Loucy (cell line): ENCODE data around the gene PEMT.

Experiments
- H2AFZ ChIP-seq: fragments of 200-600 bp; sonication (generic); 2 replicates; pipeline ENCODE4 v1.6.0; 2016; ENCODE audit warnings: antibody characterized with exemption, mild to moderate bottlenecking, low read length, moderate library complexity
- H3F3A ChIP-seq: fragments of 200-600 bp; 2 replicates; pipeline ENCODE4 v1.6.0; 2016; ENCODE audit warnings: antibody characterized with exemption, low read depth, mild to moderate bottlenecking
- H3K27me3 ChIP-seq: fragments of 200-600 bp; sonication (generic); 2 replicates; pipeline ENCODE4 v1.6.1; 2014; ENCODE audit warnings: low read length, mild to moderate bottlenecking; ENCODE audit not compliant: insufficient read depth, poor library complexity, severe bottlenecking
- H3K36me3 ChIP-seq: fragments of 200-600 bp; sonication (generic); 2 replicates; pipeline ENCODE4 v1.6.1; 2016; ENCODE audit warnings: low read length; ENCODE audit not compliant: insufficient read depth
- H3K4me1 ChIP-seq: fragments of 200-600 bp; sonication (generic); 2 replicates; pipeline ENCODE4 v1.5.1; 2014; ENCODE audit warnings: low read length, mild to moderate bottlenecking; ENCODE audit not compliant: insufficient read depth, poor library complexity, severe bottlenecking
- H3K4me2 ChIP-seq: fragments of 200-600 bp; sonication (generic); 2 replicates; pipeline ENCODE4 v1.6.0; 2014; ENCODE audit warnings: antibody characterized with exemption, low read length, low read depth, mild to moderate bottlenecking; ENCODE audit not compliant: poor library complexity, severe bottlenecking
- H3K4me3 ChIP-seq: fragments of 200-600 bp; sonication (generic); 2 replicates; pipeline ENCODE4 v1.5.1; 2014; ENCODE audit warnings: low read length, mild to moderate bottlenecking, mixed read lengths; ENCODE audit not compliant: poor library complexity, severe bottlenecking
- H3K79me2 ChIP-seq: fragments of 200-600 bp; sonication (generic); 2 replicates; pipeline ENCODE4 v1.6.1; 2014; ENCODE audit warnings: low read length; ENCODE audit not compliant: insufficient read depth
- H3K9ac ChIP-seq: fragments of 200-600 bp; sonication (generic); 2 replicates; pipeline ENCODE4 v1.6.0; 2014; ENCODE audit warnings: mild to moderate bottlenecking, low read depth, low read length, moderate library complexity; ENCODE audit not compliant: poor library complexity, severe bottlenecking
- H3K9me2 ChIP-seq: fragments of 200-600 bp; sonication (generic); replicated peaks from 2 replicates; pipeline ENCODE4 v1.6.1; 2016; ENCODE audit warnings: low read depth, low read length, mixed read lengths
- H3K9me3 ChIP-seq: fragments of 200-600 bp; sonication (generic); 2 replicates; pipeline ENCODE4 v1.6.1; 2014; ENCODE audit warnings: mild to moderate bottlenecking, antibody characterized with exemption, low read length, low read depth; ENCODE audit not compliant: insufficient read depth
- H4K20me1 ChIP-seq: fragments of 200-600 bp; sonication (generic); 2 replicates; pipeline ENCODE4 v1.6.0; 2014; ENCODE audit warnings: antibody characterized with exemption, low read length, mild to moderate bottlenecking; ENCODE audit not compliant: insufficient read depth, poor library complexity, severe bottlenecking
- CTCF ChIP-seq: fragments of 200-600 bp; sonication (generic); conservative IDR thresholded peaks from 2 replicates; pipeline ENCODE4 v1.5.1; 2014; ENCODE audit warnings: mild to moderate bottlenecking, antibody characterized with exemption, low read length
- EZH2phosphoT487 ChIP-seq: fragments of 200-600 bp; IDR thresholded peaks from 2 replicates; pipeline ENCODE4 v1.6.1; 2018; ENCODE audit warnings: antibody characterized with exemption, mild to moderate bottlenecking, moderate library complexity, borderline replicate concordance

Gene PEMT

GRCh38 chr17:17493249-17493985 is 98.1 kb downstream of the PEMT start:
- Histone ChIP-seq H2AFZ (no peak overlapping the region), H3K36me3 (peaks cover 18% of the 10 kb centered on the region; the same call in 1 of the 2 replicates), H4K20me1 (no peaks in the 10 kb centered on the region), H3K4me3 (no peak overlapping the region), H3K9ac (no peak overlapping the region), H3F3A (no peaks in the 10 kb centered on the region; the same call in 1 of the 2 replicates), H3K9me3 (no peaks in the 10 kb centered on the region), H3K27me3 (no peaks in the 10 kb centered on the region), H3K4me1 (peaks cover 13% of the 10 kb centered on the region), H3K9me2 (no peaks in the 10 kb centered on the region), H3K79me2 (0 out of 2 replicates have a peak, but pooled peaks cover 4% of the 10 kb centered on the region), H3K4me2 (no peak overlapping the region)
- TF ChIP-seq EZH2phosphoT487: no peak
- no peak for TF ChIP-seq CTCF

GRCh38 chr17:17492571-17492970 is 98.9 kb downstream of the PEMT start:
- TF ChIP-seq EZH2phosphoT487 (no peak), CTCF (no peak)
- no peaks in the 10 kb centered on the region; the same call in 1 of the 2 replicates for H3F3A ChIP-seq
- H3K4me2 ChIP-seq: no peak overlapping the region
- peaks cover 23% of the 10 kb centered on the region; the same call in 1 of the 2 replicates for H3K36me3 ChIP-seq
- 0 out of 2 replicates have a peak, but pooled peaks cover 6% of the 10 kb centered on the region for H3K79me2 ChIP-seq
- H3K9me3 ChIP-seq: no peaks in the 10 kb centered on the region
- H2AFZ ChIP-seq: no peak overlapping the region
- no peak overlapping the region for H3K4me3 ChIP-seq
- H4K20me1 ChIP-seq: no peaks in the 10 kb centered on the region
- H3K9me2 ChIP-seq: no peaks in the 10 kb centered on the region
- no peak overlapping the region for H3K9ac ChIP-seq
- H3K4me1 ChIP-seq: peaks cover 14% of the 10 kb centered on the region
- H3K27me3 ChIP-seq: no peaks in the 10 kb centered on the region

- Histone ChIP-seq H3K27me3 (no peaks in the 10 kb centered on the region), H3K9me2 (no peaks in the 10 kb centered on the region), H4K20me1 (no peaks in the 10 kb centered on the region), H3F3A (no peaks in the 10 kb centered on the region; the same call in 1 of the 2 replicates), H3K36me3 (peaks cover 25% of the 10 kb centered on the region; the same call in 1 of the 2 replicates), H2AFZ (no peak overlapping the region), H3K9me3 (no peaks in the 10 kb centered on the region), H3K9ac (no peak overlapping the region), H3K4me2 (no peak overlapping the region), H3K79me2 (0 out of 2 replicates have a peak, but pooled peaks cover 7% of the 10 kb centered on the region), H3K4me1 (peaks cover 13% of the 10 kb centered on the region), H3K4me3 (no peak overlapping the region)
- TF ChIP-seq CTCF (no peak), EZH2phosphoT487 (no peak)
Measured at GRCh38 chr17:17492085-17492484, 99.4 kb downstream of the PEMT start.
